ENCODE data around the gene CAMSAP2. TPM values are rescaled to one million over a fixed set of nuclear protein-coding genes. Genes with fewer than 3 reads are reported as not detected.

CAMSAP2 gene
- total RNA-seq, 1 donor from 2014 or later, result 130 TPM

- no peak for DNase-seq
These were observed 118.1 kb downstream of the CAMSAP2 start for GRCh38 chr1:200856716-200857357.

- DNase-seq, result no peak
These were observed 119.1 kb downstream of the CAMSAP2 start for GRCh38 chr1:200857804-200858203.

GRCh38 chr1:200861937-200862647 lies 123.4 kb downstream of the CAMSAP2 start:
- DNase-seq, result no peak

- no peak for DNase-seq
These were observed 124.2 kb downstream of the CAMSAP2 start for GRCh38 chr1:200862713-200863415.

GRCh38 chr1:200866116-200866515 lies 127.4 kb downstream of the CAMSAP2 start:
- DNase-seq, result no peak

- DNase-seq, result no peak
These were observed 127.8 kb downstream of the CAMSAP2 start for GRCh38 chr1:200866521-200866920.

GRCh38 chr1:200867018-200867811 lies 128.5 kb downstream of the CAMSAP2 start:
- DNase-seq, result no peak

GRCh38 chr1:200869376-200869752 lies 130.7 kb downstream of the CAMSAP2 start:
- no peak for DNase-seq

GRCh38 chr1:200869753-200870391 lies 131.2 kb downstream of the CAMSAP2 start:
- DNase-seq, result no peak

GRCh38 chr1:200872446-200873115 lies 133.9 kb downstream of the CAMSAP2 start, which contains the start of gene GPR25:
Gene GPR25, plus strand, starts transcription at chr1:200872981. Its CDS starts 57 bp downstream, at chr1:200873038.
- DNase-seq, result no peak

- no peak for DNase-seq
These were observed 134.5 kb downstream of the CAMSAP2 start for GRCh38 chr1:200873116-200873670.

- DNase-seq, result no peak
These were observed 135.1 kb downstream of the CAMSAP2 start for GRCh38 chr1:200873671-200874397.

GRCh38 chr1:200874694-200875093 lies 136.0 kb downstream of the CAMSAP2 start:
- no peak for DNase-seq

- no peak for DNase-seq
These were observed 136.7 kb downstream of the CAMSAP2 start for GRCh38 chr1:200875416-200875815.

- no peak for DNase-seq
These were observed 138.3 kb downstream of the CAMSAP2 start for GRCh38 chr1:200877010-200877409.

- no peak for DNase-seq
These were observed 139.3 kb downstream of the CAMSAP2 start for GRCh38 chr1:200877839-200878551.

GRCh38 chr1:200880212-200880611 lies 141.5 kb downstream of the CAMSAP2 start:
- DNase-seq, result no peak

- DNase-seq, result no peak
These were observed 144.4 kb downstream of the CAMSAP2 start for GRCh38 chr1:200883118-200883517.

GRCh38 chr1:200885623-200886402 lies 147.1 kb downstream of the CAMSAP2 start:
- no peak for DNase-seq
